GM23248 (cell line): ENCODE data around the gene UGT1A4.

ENCODE experiments used
- EZH2 ChIP-seq: fragments of 200-600 bp; sonication (generic); IDR thresholded peaks from 2 replicates; pipeline ENCODE4 v1.6.1; 2018; ENCODE audit warnings: antibody characterized with exemption, mild to moderate bottlenecking; ENCODE audit not compliant: insufficient read depth, poor library complexity, severe bottlenecking
- EZH2phosphoT487 ChIP-seq: fragments of 200-600 bp; sonication (generic); IDR thresholded peaks from 2 replicates; pipeline ENCODE4 v1.6.1; 2018; ENCODE audit warnings: antibody characterized with exemption, moderate library complexity, mild to moderate bottlenecking, low read depth; ENCODE audit not compliant: insufficient read depth

GRCh38 chr2:233764761-233765160 is 46.2 kb downstream of the UGT1A4 start:
- TF ChIP-seq EZH2 (no peak), EZH2phosphoT487 (no peak)
